GM23338 (cell line): ENCODE results near the gene LGALS7. TPM values are rescaled to one million over a fixed set of nuclear protein-coding genes. Genes with fewer than 3 reads are reported as not detected.

Experiments used
- ATAC-seq: fragments of 200-7000 bp; cut with Tn5 transposase; 3 replicates; pipeline ENCODE4 v1.9.1; 2020
- DNase-seq: peaks from one replicate; pipeline ENCODE4 v3.0.0-alpha.2; 2015; ENCODE audit warnings: low spot score
- H2AFZ ChIP-seq: fragments of 200-600 bp; sonication (generic); 2 replicates; pipeline ENCODE4 v1.8.0; 2016; ENCODE audit warnings: antibody characterized with exemption, mild to moderate bottlenecking, moderate library complexity
- H3F3A ChIP-seq: fragments of 200-600 bp; sonication (generic); replicated peaks from 2 replicates; pipeline ENCODE4 v1.8.0; 2017; ENCODE audit warnings: antibody characterized with exemption, mixed run types, low read depth
- H3K27ac ChIP-seq: fragments of 200-600 bp; sonication (generic); 2 replicates; pipeline ENCODE4 v1.6.1; 2016; ENCODE audit warnings: low read depth
- H3K27me3 ChIP-seq: fragments of 200-600 bp; sonication (generic); 2 replicates; pipeline ENCODE4 v1.8.0; 2016; ENCODE audit warnings: mild to moderate bottlenecking, mixed run types, moderate library complexity; ENCODE audit not compliant: insufficient read depth
- H3K36me3 ChIP-seq: fragments of 200-600 bp; sonication (generic); 2 replicates; pipeline ENCODE4 v1.8.0; 2016; ENCODE audit warnings: mild to moderate bottlenecking; ENCODE audit not compliant: insufficient read depth
- H3K4me1 ChIP-seq: fragments of 200-600 bp; sonication (generic); 2 replicates; pipeline ENCODE4 v1.8.0; 2016; ENCODE audit warnings: mild to moderate bottlenecking, moderate library complexity; ENCODE audit not compliant: insufficient read depth
- H3K4me2 ChIP-seq: fragments of 200-600 bp; sonication (generic); 2 replicates; pipeline ENCODE4 v1.7.1; 2017; ENCODE audit warnings: mixed run types
- H3K4me3 ChIP-seq: fragments of 200-600 bp; sonication (generic); 2 replicates; pipeline ENCODE4 v1.6.1; 2016; ENCODE audit warnings: mixed run types
- H3K79me2 ChIP-seq: fragments of 200-600 bp; sonication (generic); replicated peaks from 2 replicates; pipeline ENCODE4 v1.8.0; 2017; ENCODE audit warnings: mild to moderate bottlenecking; ENCODE audit not compliant: insufficient read depth
- H3K9me2 ChIP-seq: fragments of 200-600 bp; sonication (generic); 2 replicates; pipeline ENCODE4 v1.8.0; 2017; ENCODE audit not compliant: insufficient read depth
- H4K20me1 ChIP-seq: fragments of 200-600 bp; sonication (generic); replicated peaks from 2 replicates; pipeline ENCODE4 v1.8.0; 2017; ENCODE audit warnings: mild to moderate bottlenecking; ENCODE audit not compliant: insufficient read depth
- H3K27ac Mint-ChIP-seq: 2 replicates; pipeline ENCODE4 v1.8.0; 2020; ENCODE audit warnings: inconsistent platforms, mild to moderate bottlenecking, moderate library complexity, mixed read lengths
- H3K27me3 Mint-ChIP-seq: 3 replicates; pipeline ENCODE4 v1.8.0; 2022; ENCODE audit warnings: low read depth, mild to moderate bottlenecking, moderate library complexity, mixed read lengths, inconsistent platforms; ENCODE audit not compliant: insufficient read depth, poor library complexity
- H3K36me3 Mint-ChIP-seq: 3 replicates; pipeline ENCODE4 v1.8.0; 2021; ENCODE audit warnings: low read depth, mild to moderate bottlenecking, inconsistent platforms, moderate library complexity, mixed read lengths
- H3K4me1 Mint-ChIP-seq: 3 replicates; pipeline ENCODE4 v1.8.0; 2020; ENCODE audit warnings: mild to moderate bottlenecking, inconsistent platforms, mixed read lengths
- H3K4me3 Mint-ChIP-seq: 3 replicates; pipeline ENCODE4 v1.8.0; 2021; ENCODE audit warnings: moderate library complexity, mild to moderate bottlenecking, inconsistent platforms, mixed read lengths
- H3K9me3 Mint-ChIP-seq: 3 replicates; pipeline ENCODE4 v1.8.0; 2020; ENCODE audit warnings: moderate library complexity, mild to moderate bottlenecking, inconsistent platforms, mixed read lengths
- CREB1 ChIP-seq: fragments of 250-450 bp; sonication (Bioruptor Pico); IDR thresholded peaks from 2 replicates; pipeline ENCODE4 v1.5.0; 2020; ENCODE audit warnings: low read depth, mild to moderate bottlenecking, moderate library complexity
- CTCF ChIP-seq, 2 experiments: fragments of 200-600 bp in 1 of 2; sonication (generic) in 1 of 2; conservative IDR thresholded peaks; 2 replicates each; pipeline versions ENCODE4 v1.5.1 to v1.6.1; 2016 to 2017; ENCODE audit warnings: antibody characterized with exemption in 2 of 2, low read depth in 2 of 2, mild to moderate bottlenecking in 2 of 2, moderate library complexity in 1 of 2
- ETS1 ChIP-seq: IDR thresholded peaks from 2 replicates; pipeline ENCODE4 v1.6.1; 2016; ENCODE audit warnings: antibody characterized with exemption
- EZH2phosphoT487 ChIP-seq: fragments of 200-600 bp; sonication (generic); IDR thresholded peaks from one replicate; pipeline ENCODE4 v1.8.1; 2018; ENCODE audit warnings: antibody characterized with exemption; ENCODE audit not compliant: unreplicated experiment
- POLR2AphosphoS5 ChIP-seq: IDR thresholded peaks from 2 replicates; pipeline ENCODE4 v1.6.1; 2016; ENCODE audit warnings: antibody characterized with exemption, low read depth
- REST ChIP-seq: IDR thresholded peaks from one replicate; pipeline ENCODE4 v1.6.1; 2018; ENCODE audit warnings: antibody characterized with exemption; ENCODE audit not compliant: unreplicated experiment
- STAT1 ChIP-seq: IDR thresholded peaks from one replicate; pipeline ENCODE4 v1.6.1; 2016; ENCODE audit warnings: antibody characterized with exemption; ENCODE audit not compliant: unreplicated experiment
- ZNF114 ChIP-seq: fragments of 250-450 bp; sonication (Bioruptor Pico); IDR thresholded peaks from 2 replicates; pipeline ENCODE4 v1.5.0; 2020; ENCODE audit warnings: mild to moderate bottlenecking, moderate library complexity
- polyA plus RNA-seq: library from polyadenylated mRNA; unstranded; fragments of >200 nt; fragmentation: Nextera tagmentation; extraction: Ambion mirVana; gene quantifications from 2 replicates; pipeline ENCODE4 v1.2.1, GENCODE V29; 2016
- small RNA-seq: library from RNA; depleted of rRNA; stranded (forward); fragments of <200 nt; gene quantifications from one replicate; pipeline ENCODE3, GENCODE V24; 2014; ENCODE audit warnings: low replicate concordance
- total RNA-seq: library from RNA; depleted of rRNA; stranded (reverse); fragments of >200 nt; shearing (Covaris generic); gene quantifications from 2 replicates; pipeline ENCODE4 v1.2.3, GENCODE V29; 2014; rRNA removed

The LGALS7 gene
- total and polyA plus RNA-seq, 2 experiments from 2014 or later: 1.6 TPM; not detected in 1

- no peak overlapping the region for H3K4me3 Mint-ChIP-seq
- no peak overlapping the region for H3K4me3 ChIP-seq
- H3K4me1 Mint-ChIP-seq: 0 out of 3 replicates have a peak, but pooled peaks cover 2% of the 10 kb centered on the region
- no peak overlapping the region for H2AFZ ChIP-seq
- no peaks in the 10 kb centered on the region for H3K79me2 ChIP-seq
- H3K9me3 Mint-ChIP-seq: no peaks in the 10 kb centered on the region
- no peak overlapping the region for H3K4me2 ChIP-seq
- no peak overlapping the region for H3K27ac ChIP-seq
- H3F3A ChIP-seq: peaks cover 16% of the 10 kb centered on the region; the same call in 1 of the 2 replicates
- no peaks in the 10 kb centered on the region for H3K9me2 ChIP-seq
- H4K20me1 ChIP-seq: peaks cover 2% of the 10 kb centered on the region
- no peak for TF ChIP-seq ZNF114 (CRISPR knock-in tag)
- TF ChIP-seq CREB1 (CRISPR knock-in tag): no peak
- TF ChIP-seq EZH2phosphoT487: no peak
- TF ChIP-seq CTCF (conservative IDR thresholded peaks at IDR 0.05; ENCODE audit: low read depth in 2 of 2): no peak
- no peak for TF ChIP-seq REST
- TF ChIP-seq STAT1: no peak
- TF ChIP-seq ETS1: no peak
- no peak for TF ChIP-seq POLR2AphosphoS5
- H3K4me1 ChIP-seq: no peaks in the 10 kb centered on the region
- H3K27ac Mint-ChIP-seq: no peak overlapping the region
- H3K27me3 ChIP-seq: no peaks in the 10 kb centered on the region
- DNase-seq (no peak), ATAC-seq (no peak)
- H3K27me3 Mint-ChIP-seq: peaks cover 16% of the 10 kb centered on the region
- peaks cover 71% of the 10 kb centered on the region for H3K36me3 Mint-ChIP-seq
- H3K36me3 ChIP-seq: peaks cover 40% of the 10 kb centered on the region
These were observed 51.8 kb downstream of the LGALS7 start for GRCh38 chr19:38721496-38721895.

Small RNAs within 50 kb of the gene (small RNA-seq; reads per million reads assigned to genes)
- not detected for gene RNU6-140P

Other genes with a start within 250 kb of the LGALS7 start
- 7.7 and 11.8 TPM in 2 replicates for gene MAP4K1, start 155.6 kb downstream of the LGALS7 start, total RNA-seq
- 42.8 and 44.6 TPM in 2 replicates for gene MAP4K1, start 155.6 kb downstream of the LGALS7 start, polyA plus RNA-seq
- gene EIF3K, start 154.3 kb downstream of the LGALS7 start, total RNA-seq: 509 and 527 TPM in 2 replicates
- 215 and 226 TPM in 2 replicates for gene EIF3K, start 154.3 kb downstream of the LGALS7 start, polyA plus RNA-seq
- gene ACTN4, start 125.9 kb downstream of the LGALS7 start, total RNA-seq: 379 and 427 TPM in 2 replicates
- gene ACTN4, start 125.9 kb downstream of the LGALS7 start, polyA plus RNA-seq: 54.6 and 68.9 TPM in 2 replicates
- 8.0 and 20.5 TPM in 2 replicates for gene CAPN12, start 29.0 kb downstream of the LGALS7 start, total RNA-seq
- 19.1 and 21.8 TPM in 2 replicates for gene CAPN12, start 29.0 kb downstream of the LGALS7 start, polyA plus RNA-seq
- gene LGALS7B, start 15.7 kb upstream of the LGALS7 start, total RNA-seq: 2.4 TPM in 1 of 2 replicates, not detected in the other
- 6.6 and 8.6 TPM in 2 replicates for gene LGALS7B, start 15.7 kb upstream of the LGALS7 start, polyA plus RNA-seq
- 0.87 TPM in 1 of 2 replicates, not detected in the other for gene LGALS4, start 39.4 kb upstream of the LGALS7 start, total RNA-seq
- gene LGALS4, start 39.4 kb upstream of the LGALS7 start, polyA plus RNA-seq: not detected in 2 replicates
- 66.2 and 79.9 TPM in 2 replicates for gene ECH1, start 58.3 kb upstream of the LGALS7 start, total RNA-seq
- 186 and 193 TPM in 2 replicates for gene ECH1, start 58.3 kb upstream of the LGALS7 start, polyA plus RNA-seq
- gene HNRNPL, start 76.5 kb upstream of the LGALS7 start, total RNA-seq: 491 and 580 TPM in 2 replicates
- gene HNRNPL, start 76.5 kb upstream of the LGALS7 start, polyA plus RNA-seq: 664 and 836 TPM in 2 replicates
- 11.2 and 22.4 TPM in 2 replicates for gene RINL, start 104.8 kb upstream of the LGALS7 start, total RNA-seq
- 19.4 and 21.4 TPM in 2 replicates for gene RINL, start 104.8 kb upstream of the LGALS7 start, polyA plus RNA-seq
- 8.2 and 8.4 TPM in 2 replicates for gene SIRT2, start 126.1 kb upstream of the LGALS7 start, total RNA-seq
- gene SIRT2, start 126.1 kb upstream of the LGALS7 start, polyA plus RNA-seq: 2.7 and 3.4 TPM in 2 replicates
- gene NFKBIB, start 126.5 kb upstream of the LGALS7 start, total RNA-seq: 37.0 and 39.6 TPM in 2 replicates
- 37.7 and 39.5 TPM in 2 replicates for gene NFKBIB, start 126.5 kb upstream of the LGALS7 start, polyA plus RNA-seq
- not detected in 2 replicates for gene CCER2, start 138.7 kb upstream of the LGALS7 start, total RNA-seq
- 0.49 and 0.58 TPM in 2 replicates for gene CCER2, start 138.7 kb upstream of the LGALS7 start, polyA plus RNA-seq
- gene SARS2, start 157.2 kb upstream of the LGALS7 start, total RNA-seq: 67.0 and 75.7 TPM in 2 replicates
- 70.6 and 73.2 TPM in 2 replicates for gene SARS2, start 157.2 kb upstream of the LGALS7 start, polyA plus RNA-seq
- 65.3 and 86.3 TPM in 2 replicates for gene MRPS12, start 157.4 kb upstream of the LGALS7 start, total RNA-seq
- gene MRPS12, start 157.4 kb upstream of the LGALS7 start, polyA plus RNA-seq: 69.0 and 74.1 TPM in 2 replicates
- gene FBXO17, start 202.2 kb upstream of the LGALS7 start, total RNA-seq: 27.2 and 29.0 TPM in 2 replicates
- 17.2 and 18.6 TPM in 2 replicates for gene FBXO17, start 202.2 kb upstream of the LGALS7 start, polyA plus RNA-seq